COLO668 (cell line): ENCODE data around the gene PLCXD3.
"Not testable (repeated sequence)": the region's sequence is repeated elsewhere in the genome, so short reads cannot be mapped to it uniquely, and the experiment has no call there.

Source experiments
- DNase-seq: peaks from one replicate; lab custom pipeline; 2025; ENCODE audit not compliant: unreplicated experiment; lab: John Stamatoyannopoulos, UW

Gene PLCXD3

GRCh38 chr5:41493490-41494126 is 16.8 kb downstream of the PLCXD3 start:
- DNase-seq = not testable (repeated sequence)

DNA sequence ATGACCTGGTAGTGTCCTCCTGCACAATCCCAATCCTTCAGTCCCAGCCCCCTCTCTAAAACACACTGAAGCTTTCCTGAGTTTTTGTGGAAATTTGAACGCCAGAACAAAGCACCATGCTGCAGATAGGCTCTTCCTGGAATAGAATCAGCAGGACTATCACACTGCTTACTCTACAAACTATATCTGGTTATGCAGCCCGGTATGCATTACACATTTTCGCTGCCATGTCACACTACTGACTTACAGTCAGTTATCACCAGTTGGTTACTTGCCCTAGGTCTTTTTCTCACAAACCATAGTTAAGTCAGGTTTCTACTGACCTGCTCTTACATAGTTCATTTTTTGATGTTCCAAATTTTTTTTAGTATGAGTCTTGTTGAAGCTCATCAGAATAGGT is 24.9 kb downstream of the PLCXD3 start:
- no peak for DNase-seq

GRCh38 chr5:41482715-41483114 is 27.7 kb downstream of the PLCXD3 start:
- DNase-seq = no peak

GRCh38 chr5:41482173-41482572 is 28.2 kb downstream of the PLCXD3 start:
- DNase-seq = no peak

DNA sequence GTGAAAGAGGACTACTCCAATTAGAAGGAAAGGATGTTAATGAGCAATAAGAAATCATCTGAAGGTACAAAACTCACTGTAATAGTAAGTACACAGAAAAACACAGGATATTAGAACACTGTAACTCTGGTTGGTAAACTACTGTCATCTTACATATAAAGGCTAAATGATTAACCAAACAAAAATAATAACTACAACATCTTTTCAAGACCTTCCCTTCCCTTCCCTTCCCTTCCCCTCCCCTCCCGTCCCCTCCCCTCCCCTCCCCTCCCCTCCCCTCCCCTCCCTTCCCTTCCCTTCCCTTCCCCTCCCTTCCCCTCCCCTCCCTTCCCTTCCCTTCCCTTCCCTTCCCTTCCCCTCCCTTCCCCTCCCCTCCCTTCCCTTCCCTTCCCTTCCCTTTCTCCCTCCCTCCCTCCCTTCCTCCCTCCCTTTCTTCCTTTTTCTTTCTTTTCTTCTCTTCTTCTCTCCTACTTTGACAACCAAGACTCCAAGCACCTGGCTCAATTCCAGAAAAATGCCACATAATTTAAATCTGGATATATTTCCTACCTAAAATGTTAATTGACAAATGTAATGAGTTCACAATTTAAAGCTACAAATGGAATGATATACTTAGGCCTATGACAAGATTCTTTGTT is 38.7 kb downstream of the PLCXD3 start:
- not testable (repeated sequence) for DNase-seq

- no peak for DNase-seq
Measured at GRCh38 chr5:41465493-41466171, 44.8 kb downstream of the PLCXD3 start.

DNA sequence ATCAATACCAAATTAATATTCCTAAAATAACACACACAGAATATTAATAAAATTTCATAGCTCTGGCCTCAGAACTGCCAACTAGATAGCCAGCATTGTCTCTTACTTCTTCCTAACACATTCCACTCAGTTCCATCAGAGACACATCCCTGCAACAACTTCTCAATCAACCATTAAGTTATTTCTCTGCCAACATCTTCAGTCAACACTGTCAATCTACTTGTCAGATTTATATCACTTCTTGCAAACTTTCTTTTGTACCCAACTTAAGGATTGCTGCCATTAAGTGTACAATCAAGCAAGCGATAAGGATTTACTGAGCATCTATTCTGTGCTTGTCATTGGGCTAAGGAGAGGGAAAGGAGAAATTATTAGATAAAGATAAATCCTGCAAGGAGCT is 50.8 kb downstream of the PLCXD3 start:
- DNase-seq = no peak

DNA sequence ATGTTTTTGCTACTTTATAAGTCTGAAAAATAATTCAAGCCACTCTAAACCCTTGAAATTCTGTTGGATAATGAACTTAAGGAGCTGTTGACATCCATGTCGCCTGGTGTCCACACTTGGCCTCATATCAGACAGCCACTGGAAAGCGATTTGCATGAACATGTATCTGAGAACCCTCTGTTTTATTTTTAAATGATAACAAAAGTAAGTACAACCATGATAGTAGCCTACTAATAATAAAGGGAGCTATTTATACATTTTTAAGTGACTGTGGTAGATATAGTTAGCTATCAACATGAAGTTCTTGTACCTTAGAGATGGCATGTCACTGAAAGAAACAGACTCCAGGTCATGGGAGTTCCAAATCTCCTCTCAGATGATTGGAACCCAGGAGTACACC is 53.3 kb downstream of the PLCXD3 start:
- DNase-seq = no peak

GRCh38 chr5:41452506-41452905 is 57.9 kb downstream of the PLCXD3 start:
- no peak for DNase-seq

GRCh38 chr5:41447650-41448510 is 62.5 kb downstream of the PLCXD3 start:
- DNase-seq = no peak

- DNase-seq = no peak
Measured at GRCh38 chr5:41445937-41446563, 64.4 kb downstream of the PLCXD3 start.

GRCh38 chr5:41435276-41435675 is 75.1 kb downstream of the PLCXD3 start:
- no peak for DNase-seq

GRCh38 chr5:41433552-41434181 is 76.7 kb downstream of the PLCXD3 start:
- DNase-seq = no peak

DNA sequence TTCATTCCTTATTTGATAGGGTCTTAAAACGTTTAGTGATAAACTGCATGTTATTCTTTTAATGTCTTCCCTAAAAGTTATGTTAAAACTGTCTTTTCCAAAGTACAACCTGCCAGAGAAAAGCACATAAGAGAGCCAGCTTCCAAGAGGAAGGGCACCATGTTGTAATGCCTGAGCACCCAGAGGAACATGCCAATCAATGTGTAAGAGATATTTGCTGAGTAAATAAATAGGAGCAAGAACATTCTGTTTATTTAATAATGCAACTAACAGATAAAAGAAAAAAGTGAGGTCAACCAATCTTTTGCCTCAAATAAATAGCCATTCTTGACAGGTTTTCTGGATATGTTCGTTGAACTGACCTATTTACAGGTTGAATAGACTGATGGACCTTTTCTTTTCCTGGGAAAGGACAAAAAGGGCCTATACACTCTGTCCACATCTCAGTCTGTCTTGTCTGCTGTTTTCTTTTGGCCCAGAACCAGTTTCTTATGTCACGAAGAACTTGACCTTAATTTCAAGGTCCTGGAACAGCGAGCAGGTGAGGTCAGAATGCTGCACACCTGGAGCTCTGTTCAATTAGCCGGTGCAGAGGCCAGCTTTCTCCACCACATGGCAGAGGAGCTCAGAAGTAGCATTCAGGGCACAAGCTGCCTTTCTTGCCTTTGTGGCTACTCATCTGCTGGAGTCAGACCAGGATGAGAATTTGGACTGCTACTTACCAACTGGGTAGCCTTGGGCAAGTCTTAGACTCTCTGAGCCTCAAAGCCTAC is 77.7 kb downstream of the PLCXD3 start:
- no peak for DNase-seq

- no peak for DNase-seq
Measured at GRCh38 chr5:41427505-41427904, 82.9 kb downstream of the PLCXD3 start.

GRCh38 chr5:41425736-41426135 is 84.7 kb downstream of the PLCXD3 start:
- no peak for DNase-seq

GRCh38 chr5:41420492-41421067 is 89.8 kb downstream of the PLCXD3 start:
- no peak for DNase-seq

- DNase-seq = no peak
Measured at GRCh38 chr5:41418220-41419031, 92.0 kb downstream of the PLCXD3 start.

GRCh38 chr5:41416336-41416735 is 94.1 kb downstream of the PLCXD3 start:
- DNase-seq = no peak
